Erythroblast (primary cell): Measurements from ENCODE around the gene GLT8D1.
"Not testable (repeated sequence)": the region's sequence is repeated elsewhere in the genome, so short reads cannot be mapped to it uniquely, and the experiment has no call there.

Experiments used
- DNase-seq, 2 experiments: peaks; one replicate each; lab custom pipeline; 2025; lab: John Stamatoyannopoulos, UW
- GATA1 ChIP-seq: IDR thresholded peaks from 2 replicates; pipeline ENCODE4 v1.6.1; 2011; ENCODE audit warnings: low read depth, mild to moderate bottlenecking, control low read depth, low read length, moderate library complexity
- POLR2A ChIP-seq: IDR thresholded peaks from 2 replicates; pipeline ENCODE4 v1.6.1; 2011; ENCODE audit warnings: mild to moderate bottlenecking, low read length

Gene GLT8D1

GRCh38 chr3:52705688-52706686 is at the start of gene GLT8D1, which contains the start of gene SPCS1:
TSS of gene GLT8D1 (minus strand) at chr3:52705791. CDS start at chr3:52700460, 5,331 bp downstream.
TSS of gene SPCS1 (plus strand) at chr3:52706106. CDS start at chr3:52706247, 141 bp downstream.
- TF ChIP-seq GATA1 (no peak), POLR2A (peak; percentile 94)
- DNase-seq, result peak; percentile 93 to 96

GRCh38 chr3:52754373-52754772 is 48.8 kb upstream of the GLT8D1 start:
- DNase-seq, result no peak
- TF ChIP-seq POLR2A, result no peak
- TF ChIP-seq GATA1, result no peak

- no peak for TF ChIP-seq GATA1
- TF ChIP-seq POLR2A, result no peak
- no peak for DNase-seq
Measured at GRCh38 chr3:52752045-52752660, 46.6 kb upstream of the GLT8D1 start.

GRCh38 chr3:52743721-52744120 is 38.1 kb upstream of the GLT8D1 start:
- TF ChIP-seq POLR2A, result no peak
- no peak for DNase-seq

- DNase-seq, result no peak
- TF ChIP-seq GATA1 (no peak), POLR2A (no peak)
Measured at GRCh38 chr3:52743152-52743551, 37.6 kb upstream of the GLT8D1 start.

GRCh38 chr3:52742418-52743041 is 36.9 kb upstream of the GLT8D1 start:
- DNase-seq, result peak; percentile 38 to 72
- TF ChIP-seq POLR2A (no peak), GATA1 (no peak)

- TF ChIP-seq POLR2A (no peak), GATA1 (no peak)
- no peak for DNase-seq
Measured at GRCh38 chr3:52739730-52740129, 34.1 kb upstream of the GLT8D1 start.

GRCh38 chr3:52733256-52733891 is 27.8 kb upstream of the GLT8D1 start:
- TF ChIP-seq GATA1 (no peak), POLR2A (no peak)
- DNase-seq, result no peak

- DNase-seq, result no peak
- TF ChIP-seq GATA1 (no peak), POLR2A (no peak)
Measured at GRCh38 chr3:52731590-52731989, 26.0 kb upstream of the GLT8D1 start.

- DNase-seq, result no peak
- no peak for TF ChIP-seq GATA1
- TF ChIP-seq POLR2A, result no peak
Measured at GRCh38 chr3:52730681-52731080, 25.1 kb upstream of the GLT8D1 start.

GRCh38 chr3:52728753-52729152 is 23.2 kb upstream of the GLT8D1 start:
- DNase-seq, result not testable (repeated sequence)

GRCh38 chr3:52724511-52724910 is 18.9 kb upstream of the GLT8D1 start:
- no peak for DNase-seq
- TF ChIP-seq GATA1 (no peak), POLR2A (no peak)

- no peak for TF ChIP-seq GATA1
- no peak for TF ChIP-seq POLR2A
- no peak for DNase-seq
Measured at GRCh38 chr3:52723935-52724334, 18.3 kb upstream of the GLT8D1 start.
